GM18858 (cell line): Measurements from ENCODE around the gene S100A2.

Experiments used
- ATAC-seq: cut with Tn5 transposase; IDR thresholded peaks from one replicate; pipeline ENCODE4 v1.9.1; 2021; ENCODE audit not compliant: unreplicated experiment

Gene S100A2

GRCh38 chr1:153546796-153547559 is 18.7 kb downstream of the S100A2 start:
- ATAC-seq, result no peak

DNA sequence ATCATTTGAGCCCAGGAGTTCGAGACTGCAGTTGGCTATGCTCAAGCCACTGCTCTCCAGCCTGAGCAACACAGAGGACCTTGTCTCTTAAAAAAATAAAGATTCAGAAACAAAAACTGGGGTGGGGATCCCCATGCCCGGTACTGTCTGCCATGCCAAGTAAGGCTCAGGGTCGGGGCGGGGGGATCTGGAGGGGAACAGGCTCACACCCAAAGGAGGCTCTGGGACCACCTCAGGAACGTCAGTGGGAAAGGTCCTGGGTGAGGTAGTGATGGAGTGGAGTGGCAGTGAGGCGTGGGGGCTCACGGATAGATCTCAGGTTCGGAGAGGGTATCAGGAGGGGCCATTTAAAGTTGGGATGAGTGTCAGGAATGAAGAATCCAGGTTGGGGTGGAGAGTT is 19.3 kb downstream of the S100A2 start:
- ATAC-seq, result no peak

GRCh38 chr1:153545067-153546055 is 20.3 kb downstream of the S100A2 start, which contains the start of gene S100A4:
Gene S100A4 (minus strand): TSS chr1:153545806. CDS start chr1:153544794, 1,012 bp downstream.
- ATAC-seq, result no peak

- ATAC-seq, result no peak
These were observed 21.1 kb downstream of the S100A2 start for GRCh38 chr1:153544453-153545066.

GRCh38 chr1:153543736-153544135 is 21.9 kb downstream of the S100A2 start:
- no peak for ATAC-seq

DNA sequence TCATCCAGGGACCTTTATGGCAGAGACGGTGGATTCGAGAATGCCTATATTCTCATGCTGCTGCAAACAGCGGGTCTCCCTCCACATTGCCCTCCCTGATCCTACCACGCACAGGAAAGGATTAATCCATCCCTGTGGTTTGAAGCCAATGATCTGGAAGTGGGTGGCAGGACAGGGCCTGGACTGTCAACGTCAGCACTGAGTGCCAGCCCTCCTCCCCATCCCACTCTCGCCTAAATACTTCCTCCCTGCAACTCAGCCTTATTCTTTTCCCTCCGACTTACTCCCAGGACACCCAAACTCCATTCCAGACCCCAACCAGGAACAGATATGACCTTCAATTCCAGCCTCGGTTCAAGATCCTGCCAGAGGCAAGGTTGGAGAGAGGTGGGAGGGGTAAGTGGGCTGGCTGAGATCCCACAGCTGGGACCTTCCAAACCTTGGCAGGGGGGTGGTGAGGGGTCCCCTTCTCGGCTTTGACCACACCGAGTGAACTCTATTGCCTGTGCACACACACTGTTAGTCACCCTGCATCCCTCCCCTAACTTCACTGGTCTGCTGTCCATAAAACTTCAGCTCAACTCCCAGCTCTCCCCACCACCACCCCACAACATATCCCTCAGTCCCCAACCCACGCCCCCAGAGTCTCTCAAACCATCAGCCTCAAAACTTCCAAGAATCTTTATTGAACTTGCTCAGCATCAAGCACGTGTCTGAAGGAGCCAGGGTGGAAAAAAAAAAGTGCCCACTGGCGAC is 22.5 kb downstream of the S100A2 start:
- ATAC-seq, result no peak

DNA sequence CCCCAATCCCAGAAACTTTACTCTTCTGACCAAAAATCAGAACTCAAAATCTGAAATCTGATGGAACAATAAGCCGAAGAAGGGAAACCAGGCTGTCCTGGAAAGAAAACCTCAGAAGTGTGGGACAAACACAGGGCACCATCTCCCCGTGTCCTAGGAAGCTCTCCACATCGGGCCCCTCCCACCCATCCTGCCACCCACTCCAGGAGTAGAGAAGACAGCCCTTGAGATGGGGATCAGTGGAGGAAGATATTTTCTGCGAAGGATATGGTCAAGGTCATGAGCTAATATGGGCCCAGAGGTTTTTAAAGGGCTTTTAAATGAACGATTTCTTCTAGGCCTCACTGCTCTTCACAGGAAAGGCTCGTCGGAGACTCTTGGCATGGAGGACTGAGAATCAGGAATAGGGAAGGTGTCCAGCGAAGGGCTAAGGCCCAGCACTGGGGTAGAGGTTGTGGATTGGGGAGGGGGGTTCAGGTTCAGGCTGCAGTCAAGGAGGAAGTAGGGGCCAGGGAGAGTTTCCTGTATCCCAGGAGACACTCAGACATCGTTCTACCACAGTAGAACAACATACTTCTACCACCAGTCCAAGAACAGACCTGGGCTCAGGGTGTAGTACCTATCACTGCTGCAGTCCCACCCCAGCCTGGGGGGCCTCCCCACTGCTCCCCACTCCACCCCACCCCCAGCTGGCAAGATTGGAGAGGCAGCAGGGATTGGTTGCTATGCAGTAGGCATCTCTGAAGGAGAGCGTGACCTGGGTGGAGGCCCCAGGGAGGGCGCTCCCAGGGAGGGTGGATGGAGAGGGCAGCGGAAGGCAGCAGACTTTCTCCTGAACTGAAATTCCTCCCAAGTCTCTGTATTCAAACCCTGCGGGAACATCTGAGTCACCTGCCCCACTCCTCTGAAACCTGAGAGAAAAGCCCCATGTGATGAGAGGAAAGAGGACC is 23.7 kb downstream of the S100A2 start:
- no peak for ATAC-seq

DNA sequence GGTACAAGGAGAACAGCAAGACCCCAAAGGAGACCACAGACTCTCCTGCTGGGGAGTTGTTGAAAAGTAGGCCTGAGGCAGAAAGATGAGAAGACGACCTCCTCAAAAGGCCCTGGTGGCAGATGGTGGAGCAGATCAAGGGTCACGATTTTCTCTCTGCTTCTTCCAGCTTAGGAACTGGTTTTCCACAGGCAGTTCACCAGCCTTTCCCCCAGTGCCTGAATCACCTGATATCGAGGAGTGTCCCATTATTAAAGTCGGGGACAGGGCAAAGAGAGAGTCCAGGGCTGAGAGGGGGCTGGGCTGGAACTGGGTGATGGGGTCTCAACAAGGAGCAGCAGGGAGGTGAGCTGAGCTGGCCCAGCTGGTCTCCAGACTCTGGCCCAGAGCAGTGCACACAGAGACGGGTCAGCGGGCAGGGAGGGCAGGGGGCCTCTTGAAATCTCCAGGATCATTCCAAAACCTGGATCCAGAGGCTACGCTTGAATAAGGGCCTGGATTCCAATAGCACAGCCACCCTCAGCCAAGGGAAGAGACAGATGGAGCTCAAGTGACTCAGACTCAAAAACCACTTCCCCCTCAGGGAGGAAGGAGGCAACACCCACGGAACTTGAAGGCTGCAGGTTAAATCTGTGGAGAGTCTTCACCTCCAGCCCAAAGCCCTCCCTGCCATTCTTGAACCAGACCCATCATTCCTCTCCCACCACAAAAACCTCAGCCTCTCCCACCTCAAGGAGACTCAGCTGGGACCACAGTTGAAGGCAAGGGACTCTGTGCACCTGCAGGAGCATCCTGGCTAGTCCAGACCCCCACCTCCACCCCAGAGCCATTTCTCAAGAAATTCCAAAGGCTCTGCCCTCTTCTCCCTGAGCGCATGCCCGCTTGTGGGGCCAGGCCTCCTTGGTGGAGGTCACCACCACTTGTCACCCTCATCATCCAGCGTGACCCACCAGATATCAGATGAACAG is 25.0 kb downstream of the S100A2 start, which contains the start of gene S100A5:
Gene S100A5, minus strand, starts transcription at position 541 of the 968 bp plus-strand sequence. CDS start 743 bp downstream, outside the sequence.
- no peak for ATAC-seq

DNA sequence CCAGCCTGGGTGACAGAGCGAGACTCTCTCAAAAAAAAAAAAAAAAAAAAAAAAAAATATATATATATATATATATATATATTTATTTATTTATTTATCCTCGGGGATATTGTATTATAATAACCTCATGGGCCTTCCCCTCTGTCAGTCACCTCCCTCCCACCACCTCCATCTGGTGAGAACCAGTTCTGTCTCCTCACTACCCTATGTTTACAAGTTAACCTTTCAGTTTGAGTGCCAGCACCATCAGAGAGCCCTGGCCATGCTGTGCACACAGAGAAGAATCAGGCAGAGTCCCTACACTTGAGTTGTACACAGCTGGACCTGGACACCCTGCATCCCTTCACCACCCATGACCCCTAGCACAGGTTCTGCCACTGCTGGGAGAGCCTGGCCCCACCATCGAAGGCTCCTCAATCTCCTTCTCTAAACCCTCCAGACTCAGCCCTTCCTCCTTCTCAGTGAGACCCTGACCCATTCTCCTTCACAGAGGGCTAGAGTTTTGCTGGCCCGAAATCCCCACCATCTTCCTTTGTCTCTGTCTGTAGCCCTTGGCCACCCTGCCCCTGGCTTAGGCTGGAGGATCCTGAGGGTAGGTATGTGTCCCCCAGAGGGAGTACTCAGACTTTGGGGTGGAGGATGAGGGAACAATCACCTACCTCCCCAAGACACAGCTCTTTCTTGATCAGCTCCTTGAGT is 26.1 kb downstream of the S100A2 start:
- no peak for ATAC-seq

GRCh38 chr1:153538315-153538821 is 27.3 kb downstream of the S100A2 start:
- ATAC-seq, result no peak

- ATAC-seq, result no peak
These were observed 28.3 kb downstream of the S100A2 start for GRCh38 chr1:153537376-153537730.

- ATAC-seq, result no peak
These were observed 28.8 kb downstream of the S100A2 start for GRCh38 chr1:153536671-153537375.

DNA sequence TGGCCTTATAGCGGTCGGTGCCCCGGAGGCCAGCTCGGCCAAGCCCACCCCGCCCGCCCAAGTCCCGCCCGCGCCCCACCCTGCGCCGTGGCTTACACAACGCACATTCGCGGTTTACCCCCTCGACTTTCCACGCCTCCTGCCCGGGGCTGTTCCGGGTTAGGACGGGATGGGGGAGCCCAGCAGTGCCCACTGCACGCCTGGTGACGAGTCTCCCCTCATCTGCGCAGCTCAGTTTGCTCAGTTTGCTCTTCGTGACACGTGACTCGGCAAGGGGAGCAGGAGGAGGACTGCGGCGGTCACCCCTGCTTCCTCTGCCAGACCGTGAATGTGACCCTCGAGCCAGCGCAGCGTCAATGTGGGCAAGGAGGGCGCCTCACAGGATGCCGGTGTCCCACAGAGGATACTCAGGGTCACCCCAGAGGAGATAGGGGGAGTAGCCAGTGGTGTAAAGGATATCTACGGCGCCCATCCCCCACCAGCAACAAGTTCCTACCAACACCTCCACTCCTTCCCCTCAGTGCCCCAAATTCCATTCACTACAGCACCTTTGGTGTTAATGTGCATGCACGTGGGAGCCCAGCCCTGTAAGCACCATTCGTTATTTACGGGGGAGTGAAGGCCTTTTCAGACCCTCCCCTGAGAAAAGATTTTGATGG is 29.5 kb downstream of the S100A2 start:
- no peak for ATAC-seq

DNA sequence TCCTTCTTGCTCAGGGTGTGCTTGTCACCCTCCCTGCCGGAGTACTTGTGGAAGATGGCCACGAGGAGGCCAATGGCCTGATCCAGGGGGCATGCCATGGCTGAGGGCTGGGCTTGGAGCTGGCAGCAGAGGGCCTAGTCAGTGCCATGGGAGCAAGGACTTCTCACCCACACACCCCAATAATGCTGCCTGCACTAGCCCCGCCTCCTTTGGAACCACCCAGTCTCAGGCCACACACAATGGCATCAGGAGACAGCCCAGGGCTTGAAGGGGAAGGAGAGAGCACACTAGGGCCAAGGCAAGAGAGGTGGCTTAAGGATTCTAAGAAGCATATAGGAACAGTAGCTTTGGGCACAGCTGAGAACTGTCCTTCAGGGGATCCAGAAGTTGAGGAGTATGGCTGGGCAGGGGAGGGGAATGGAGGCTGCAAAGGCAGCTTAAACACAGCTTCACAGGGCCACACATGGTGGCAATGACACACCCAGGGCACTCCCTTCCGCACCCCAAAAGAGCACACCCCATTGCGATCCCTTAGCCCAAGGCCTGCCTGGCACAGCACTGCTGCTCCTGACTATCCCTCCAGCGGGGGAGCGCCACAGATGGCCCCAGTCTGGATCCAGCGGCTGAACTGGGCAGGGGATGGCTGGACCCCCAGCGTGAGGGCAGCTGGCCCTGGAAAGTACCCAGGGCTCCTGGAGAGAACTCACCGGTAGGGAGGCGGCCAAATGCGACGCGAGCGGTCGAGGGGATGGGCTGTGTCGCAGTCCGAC is 30.2 kb downstream of the S100A2 start, which contains the start of gene S100A6:
Gene S100A6, minus strand, starts transcription at position 750 of the 770 bp plus-strand sequence. Its CDS starts 652 bp downstream, at position 98.
- no peak for ATAC-seq

GRCh38 chr1:153534925-153535241 is 30.8 kb downstream of the S100A2 start:
- ATAC-seq, result no peak
